IPS-20b (cell line): Measurements from ENCODE around the gene FRRS1.

Experiments
- H3K27ac ChIP-seq: one replicate; pipeline ENCODE4 v1.5.1; 2013; ENCODE audit warnings: low read length
- H3K27me3 ChIP-seq: 2 replicates; pipeline ENCODE4 v1.6.1; 2013; ENCODE audit warnings: mild to moderate bottlenecking, low read length, inconsistent platforms; ENCODE audit not compliant: insufficient read depth
- H3K36me3 ChIP-seq: 2 replicates; pipeline ENCODE4 v1.6.1; 2013; ENCODE audit warnings: low read depth, mild to moderate bottlenecking, inconsistent platforms, low read length, moderate library complexity; ENCODE audit not compliant: insufficient read depth
- H3K4me1 ChIP-seq: 2 replicates; pipeline ENCODE4 v1.6.1; 2013; ENCODE audit warnings: mild to moderate bottlenecking, control low read depth, inconsistent platforms, low read length, moderate library complexity; ENCODE audit not compliant: insufficient read depth
- H3K4me3 ChIP-seq: 2 replicates; pipeline ENCODE4 v1.5.1; 2013; ENCODE audit warnings: mild to moderate bottlenecking, low read length, inconsistent platforms
- H3K9ac ChIP-seq: 2 replicates; pipeline ENCODE4 v1.6.1; 2013; ENCODE audit warnings: low read depth, mild to moderate bottlenecking, inconsistent platforms, low read length, moderate library complexity
- H3K9me3 ChIP-seq: 2 replicates; pipeline ENCODE4 v1.6.1; 2013; ENCODE audit warnings: mild to moderate bottlenecking, low read depth, low read length, inconsistent platforms; ENCODE audit not compliant: insufficient read depth

The FRRS1 gene

GRCh38 chr1:99784809-99785255 is 18.4 kb upstream of the FRRS1 start:
- H3K9ac ChIP-seq = no peak overlapping the region
- H3K4me3 ChIP-seq = no peak overlapping the region
- H3K4me1 ChIP-seq = no peaks in the 10 kb centered on the region
- H3K36me3 ChIP-seq = no peaks in the 10 kb centered on the region
- no peaks in the 10 kb centered on the region for H3K9me3 ChIP-seq
- H3K27ac ChIP-seq = no peak overlapping the region
- no peaks in the 10 kb centered on the region for H3K27me3 ChIP-seq

- no peaks in the 10 kb centered on the region for H3K9me3 ChIP-seq
- no peak overlapping the region for H3K4me3 ChIP-seq
- H3K27ac ChIP-seq = no peak overlapping the region
- H3K36me3 ChIP-seq = no peaks in the 10 kb centered on the region
- no peaks in the 10 kb centered on the region for H3K4me1 ChIP-seq
- no peak overlapping the region for H3K9ac ChIP-seq
- H3K27me3 ChIP-seq = no peaks in the 10 kb centered on the region
These were observed 17.7 kb upstream of the FRRS1 start for GRCh38 chr1:99784143-99784542.

GRCh38 chr1:99782920-99783319 is 16.5 kb upstream of the FRRS1 start:
- no peaks in the 10 kb centered on the region for H3K36me3 ChIP-seq
- no peaks in the 10 kb centered on the region for H3K9me3 ChIP-seq
- no peaks in the 10 kb centered on the region for H3K4me1 ChIP-seq
- no peaks in the 10 kb centered on the region for H3K27me3 ChIP-seq
- H3K4me3 ChIP-seq = no peak overlapping the region
- no peak overlapping the region for H3K9ac ChIP-seq
- no peak overlapping the region for H3K27ac ChIP-seq

DNA sequence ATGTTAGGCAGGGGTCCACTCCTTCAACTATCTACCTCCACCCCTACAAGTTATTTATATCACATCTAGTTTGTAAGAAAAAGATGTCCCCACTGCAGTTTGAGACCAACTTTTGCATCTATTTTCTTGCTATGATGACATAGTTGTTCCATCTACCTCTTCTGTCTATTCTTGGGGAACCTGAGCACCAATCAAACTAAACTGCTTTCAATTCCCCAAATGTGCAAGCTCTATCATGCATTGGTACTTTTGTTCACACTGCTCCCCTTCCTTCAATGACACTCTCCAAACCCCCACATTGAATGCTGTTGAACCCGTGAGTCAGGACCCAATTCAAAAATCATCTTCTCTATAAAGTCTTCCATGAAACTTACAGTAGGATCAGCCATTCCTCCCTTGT is 16.0 kb upstream of the FRRS1 start:
- no peak overlapping the region for H3K9ac ChIP-seq
- H3K36me3 ChIP-seq = no peaks in the 10 kb centered on the region
- no peaks in the 10 kb centered on the region for H3K4me1 ChIP-seq
- no peaks in the 10 kb centered on the region for H3K9me3 ChIP-seq
- no peak overlapping the region for H3K27ac ChIP-seq
- H3K4me3 ChIP-seq = no peak overlapping the region
- H3K27me3 ChIP-seq = no peaks in the 10 kb centered on the region

DNA sequence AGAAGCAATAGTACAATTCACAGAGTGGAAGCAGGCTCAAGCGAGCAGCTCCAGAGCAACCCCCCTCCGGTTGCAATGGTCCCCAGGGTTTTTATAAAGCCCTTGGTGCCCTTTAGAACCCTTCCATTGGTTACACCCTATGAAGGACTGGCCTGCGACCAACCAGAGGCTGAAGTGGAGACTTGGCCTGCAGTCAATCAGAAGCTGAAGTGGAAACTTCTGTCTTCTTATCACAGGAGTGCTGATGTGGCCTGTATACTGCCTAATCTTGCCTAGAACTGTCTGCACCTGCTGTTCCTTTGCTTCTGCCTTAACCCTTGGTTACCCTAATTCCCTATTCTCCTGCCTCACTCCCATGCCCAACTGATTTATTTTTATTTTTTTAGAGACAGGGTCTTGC is 15.4 kb upstream of the FRRS1 start:
- Histone ChIP-seq H3K36me3 (no peaks in the 10 kb centered on the region), H3K4me1 (no peaks in the 10 kb centered on the region), H3K9me3 (no peaks in the 10 kb centered on the region), H3K27me3 (no peaks in the 10 kb centered on the region), H3K4me3 (no peak overlapping the region), H3K27ac (no peak overlapping the region), H3K9ac (no peak overlapping the region)

- Histone ChIP-seq H3K4me1 (no peaks in the 10 kb centered on the region; the same call in 1 of the 2 replicates), H3K9me3 (no peaks in the 10 kb centered on the region), H3K36me3 (no peaks in the 10 kb centered on the region), H3K4me3 (no peak overlapping the region), H3K27me3 (no peaks in the 10 kb centered on the region), H3K27ac (no peak overlapping the region), H3K9ac (no peak overlapping the region)
These were observed 11.3 kb upstream of the FRRS1 start for GRCh38 chr1:99777752-99778151.

DNA sequence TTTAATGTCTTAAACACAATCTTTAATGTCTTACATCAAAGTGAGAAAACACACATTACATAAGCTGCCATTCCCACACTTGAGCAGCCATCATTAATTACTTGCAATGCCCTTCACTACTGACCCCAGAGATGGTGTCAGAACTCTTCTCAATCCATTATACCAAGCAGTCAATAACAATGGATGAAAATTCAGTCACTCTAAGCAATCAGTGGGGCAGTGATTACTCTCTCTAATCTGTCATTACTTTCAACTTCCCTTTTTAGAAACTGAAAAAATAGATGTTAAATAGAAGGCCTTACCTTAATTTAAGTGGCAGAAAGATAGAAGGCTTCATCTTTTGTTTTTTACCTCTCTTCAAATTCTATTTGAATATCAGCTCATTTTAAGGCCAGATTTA is 9.7 kb upstream of the FRRS1 start:
- Histone ChIP-seq H3K36me3 (no peaks in the 10 kb centered on the region), H3K27me3 (no peaks in the 10 kb centered on the region), H3K4me1 (no peaks in the 10 kb centered on the region; the same call in 1 of the 2 replicates), H3K4me3 (no peak overlapping the region), H3K27ac (no peak overlapping the region), H3K9me3 (no peaks in the 10 kb centered on the region), H3K9ac (no peak overlapping the region)

- Histone ChIP-seq H3K36me3 (no peaks in the 10 kb centered on the region), H3K9me3 (no peaks in the 10 kb centered on the region), H3K27ac (no peak overlapping the region), H3K27me3 (no peaks in the 10 kb centered on the region), H3K4me3 (no peak overlapping the region), H3K9ac (no peak overlapping the region), H3K4me1 (no peaks in the 10 kb centered on the region; the same call in 1 of the 2 replicates)
These were observed 6.4 kb upstream of the FRRS1 start for GRCh38 chr1:99772809-99773208.

DNA sequence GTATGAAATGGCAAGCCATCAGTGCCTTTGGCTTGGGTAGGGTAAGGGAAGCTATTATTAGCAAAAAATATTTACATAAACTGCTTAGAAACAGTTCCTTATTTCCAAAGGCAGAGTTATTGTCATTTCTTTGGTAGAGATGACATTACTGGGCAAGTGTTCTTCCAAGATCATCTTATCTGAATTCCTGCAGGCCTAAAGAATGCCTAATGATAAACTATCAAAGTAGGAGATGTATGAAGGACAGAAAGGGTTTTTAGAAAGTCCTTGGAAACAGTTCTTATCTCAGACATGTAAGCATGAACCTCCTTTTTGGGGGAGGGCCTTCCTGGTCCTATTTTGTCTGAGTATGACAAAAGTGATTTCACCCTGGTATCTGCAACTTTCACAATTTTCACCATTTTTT is 5.1 kb upstream of the FRRS1 start:
- Histone ChIP-seq H3K4me3 (no peak overlapping the region), H3K4me1 (peaks cover 4% of the 10 kb centered on the region; the same call in 1 of the 2 replicates), H3K36me3 (no peaks in the 10 kb centered on the region), H3K9me3 (no peaks in the 10 kb centered on the region), H3K9ac (no peak overlapping the region), H3K27me3 (no peaks in the 10 kb centered on the region), H3K27ac (no peak overlapping the region)

DNA sequence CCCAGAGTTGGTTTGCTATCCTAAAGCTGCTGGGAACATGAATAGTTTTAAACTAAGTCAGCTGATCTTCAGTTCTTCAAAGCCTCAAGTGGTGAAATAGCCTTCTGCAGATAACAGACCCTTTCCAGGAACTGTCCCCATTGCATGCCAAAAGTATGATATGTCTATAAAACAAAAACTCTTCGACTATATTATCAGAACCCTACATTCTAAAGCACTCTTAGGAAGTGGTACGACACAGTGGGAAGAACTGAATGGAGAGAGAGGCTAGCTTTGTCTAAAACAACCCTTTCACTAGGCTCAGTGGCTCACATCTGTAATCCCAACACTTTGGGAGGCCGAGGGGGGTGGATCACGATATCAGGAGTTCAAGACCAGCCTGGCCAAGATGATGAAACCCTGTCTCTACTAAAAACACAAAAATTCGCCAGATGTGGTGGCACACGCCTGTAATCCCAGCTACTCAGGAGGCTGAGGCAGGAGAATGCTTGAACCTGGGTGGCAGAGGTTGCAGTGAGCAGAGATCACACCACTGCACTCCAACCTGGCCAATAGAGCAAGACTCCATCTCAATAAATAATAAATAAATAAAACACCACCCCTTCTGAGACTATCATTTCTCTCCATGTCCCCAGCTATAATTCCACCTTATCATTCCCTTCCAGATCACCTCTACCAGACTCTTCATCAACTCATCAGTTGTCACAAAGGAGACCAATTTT is 2.2 kb upstream of the FRRS1 start:
- Histone ChIP-seq H3K9me3 (no peaks in the 10 kb centered on the region), H3K27me3 (no peaks in the 10 kb centered on the region), H3K4me1 (peaks cover 7% of the 10 kb centered on the region; the same call in 1 of the 2 replicates), H3K9ac (no peak overlapping the region), H3K27ac (no peak overlapping the region), H3K36me3 (no peaks in the 10 kb centered on the region), H3K4me3 (no peak overlapping the region)

GRCh38 chr1:99768104-99768503 is 1.7 kb upstream of the FRRS1 start:
- H3K27me3 ChIP-seq = no peaks in the 10 kb centered on the region
- H3K9me3 ChIP-seq = no peaks in the 10 kb centered on the region
- H3K27ac ChIP-seq = no peak overlapping the region
- H3K9ac ChIP-seq = no peak overlapping the region
- H3K36me3 ChIP-seq = no peaks in the 10 kb centered on the region
- H3K4me1 ChIP-seq = peaks cover 7% of the 10 kb centered on the region; the same call in 1 of the 2 replicates
- no peak overlapping the region for H3K4me3 ChIP-seq

GRCh38 chr1:99764909-99765308 is 1.5 kb downstream of the FRRS1 start:
- H3K27ac ChIP-seq = no peak overlapping the region
- H3K4me1 ChIP-seq = peaks cover 16% of the 10 kb centered on the region
- no peaks in the 10 kb centered on the region for H3K9me3 ChIP-seq
- no peak overlapping the region for H3K9ac ChIP-seq
- H3K36me3 ChIP-seq = no peaks in the 10 kb centered on the region
- no peak overlapping the region for H3K4me3 ChIP-seq
- H3K27me3 ChIP-seq = no peaks in the 10 kb centered on the region
